Activated T-helper 2 cell treated with anti-CD3 and anti-CD28 coated beads, Interferon-gamma antibody, Interleukin-2, Interleukin-4, amounts not matched to agents 10 μg/mL and 5 μg/mL and 100 μg/mL, durations not matched to agents 14 hours and 24 hours and 36 hours (primary cell): Measurements from ENCODE around the gene PATL2. TPM values are rescaled to one million over a fixed set of nuclear protein-coding genes. Genes with fewer than 3 reads are reported as not detected.
"Not testable (repeated sequence)": the region's sequence is repeated elsewhere in the genome, so short reads cannot be mapped to it uniquely, and the experiment has no call there.

ENCODE experiments used
- DNase-seq: peaks from one replicate; pipeline ENCODE4 v3.0.0; 2021; ENCODE audit warnings: low spot score
- H3K27ac Mint-ChIP-seq: one replicate; pipeline ENCODE4 v1.8.0; 2021; ENCODE audit warnings: mixed read lengths
- H3K27me3 Mint-ChIP-seq: one replicate; pipeline ENCODE4 v1.8.0; 2021; ENCODE audit warnings: low read depth, mixed read lengths
- H3K36me3 Mint-ChIP-seq: one replicate; pipeline ENCODE4 v1.8.0; 2021; ENCODE audit warnings: low read depth, mixed read lengths
- H3K4me1 Mint-ChIP-seq: one replicate; pipeline ENCODE4 v1.8.0; 2021; ENCODE audit warnings: low read depth, mixed read lengths
- H3K4me3 Mint-ChIP-seq: one replicate; pipeline ENCODE4 v1.8.0; 2021; ENCODE audit warnings: low read depth, mild to moderate bottlenecking, moderate library complexity, mixed read lengths
- H3K9me3 Mint-ChIP-seq: one replicate; pipeline ENCODE4 v1.8.0; 2021; ENCODE audit warnings: mixed read lengths
- intact Hi-C: fragments of 100-400 bp; cut with micrococcal nuclease; formaldehyde crosslinking; loops from one replicate; pipeline ENCODE4 v1.15.1; 2023
- total RNA-seq: library from RNA; stranded (reverse); gene quantifications from 2 replicates; pipeline ENCODE4 v1.2.3, GENCODE V29; 2022

The PATL2 gene
- 15.3 and 16.9 TPM in 2 replicates for total RNA-seq

DNA sequence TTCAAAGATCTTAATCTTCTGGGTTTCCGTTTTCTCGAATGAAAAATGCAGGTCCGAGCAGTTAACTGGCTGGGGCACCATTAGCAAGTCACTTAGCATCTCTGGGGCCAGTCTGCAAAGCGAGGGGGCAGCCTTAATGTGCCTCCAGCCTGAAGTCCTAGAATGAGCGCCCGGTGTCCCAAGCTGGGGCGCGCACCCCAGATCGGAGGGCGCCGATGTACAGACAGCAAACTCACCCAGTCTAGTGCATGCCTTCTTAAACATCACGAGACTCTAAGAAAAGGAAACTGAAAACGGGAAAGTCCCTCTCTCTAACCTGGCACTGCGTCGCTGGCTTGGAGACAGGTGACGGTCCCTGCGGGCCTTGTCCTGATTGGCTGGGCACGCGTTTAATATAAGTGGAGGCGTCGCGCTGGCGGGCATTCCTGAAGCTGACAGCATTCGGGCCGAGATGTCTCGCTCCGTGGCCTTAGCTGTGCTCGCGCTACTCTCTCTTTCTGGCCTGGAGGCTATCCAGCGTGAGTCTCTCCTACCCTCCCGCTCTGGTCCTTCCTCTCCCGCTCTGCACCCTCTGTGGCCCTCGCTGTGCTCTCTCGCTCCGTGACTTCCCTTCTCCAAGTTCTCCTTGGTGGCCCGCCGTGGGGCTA, at the start of gene PATL2, which contains the start of gene B2M:
PATL2 (minus strand) TSS at position 228 of the 647 bp plus-strand sequence. CDS start 34,833 bp downstream, outside the sequence.
B2M (plus strand) TSS at position 422 of the 647 bp plus-strand sequence; CDS start at position 452, 30 bp downstream.
- Mint-ChIP-seq H3K4me3 (peak within 1 kb of the TSS; percentile 98), H3K4me1 (peaks cover 43% of the 10 kb centered on the region), H3K27ac (peak within 1 kb of the TSS; percentile 99), H3K27me3 (no peaks in the 10 kb centered on the region), H3K9me3 (no peaks in the 10 kb centered on the region), H3K36me3 (peaks cover 78% of the 10 kb centered on the region)
- intact Hi-C loops = loop anchor here (1.0 to 5.0 kb wide), 5 partner anchors 8 to 174 kb away; partner anchors contain the start of genes EIF3J and SPG11
- peak; percentile 95 for DNase-seq

DNA sequence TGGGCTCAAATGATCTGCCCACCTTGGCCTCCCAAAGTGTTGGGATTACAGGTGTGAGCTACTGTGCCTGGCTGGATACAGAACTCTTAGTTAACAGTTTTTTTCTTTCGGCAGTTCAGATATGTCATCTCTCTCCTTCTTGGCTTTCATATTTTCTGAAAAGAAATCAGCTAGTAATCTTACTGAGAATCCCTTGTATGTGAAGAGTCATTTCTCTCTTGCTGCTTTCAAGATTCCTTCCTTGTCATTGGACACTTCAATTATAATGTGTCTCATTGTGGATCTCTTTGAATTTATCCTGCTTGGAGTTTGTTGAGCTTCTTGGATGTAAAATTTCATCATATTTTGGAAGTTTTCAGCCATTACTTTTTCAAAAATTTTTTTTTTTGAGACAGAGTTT, 42.2 kb upstream of the PATL2 start:
- H3K4me1 Mint-ChIP-seq = peaks cover 15% of the 10 kb centered on the region
- H3K4me3 Mint-ChIP-seq = no peak overlapping the region
- no peak for DNase-seq
- no peak overlapping the region for H3K27ac Mint-ChIP-seq
- peaks cover 77% of the 10 kb centered on the region for H3K36me3 Mint-ChIP-seq
- no peaks in the 10 kb centered on the region for H3K27me3 Mint-ChIP-seq
- intact Hi-C loops = no loop called here
- H3K9me3 Mint-ChIP-seq = peaks cover 54% of the 10 kb centered on the region

DNA sequence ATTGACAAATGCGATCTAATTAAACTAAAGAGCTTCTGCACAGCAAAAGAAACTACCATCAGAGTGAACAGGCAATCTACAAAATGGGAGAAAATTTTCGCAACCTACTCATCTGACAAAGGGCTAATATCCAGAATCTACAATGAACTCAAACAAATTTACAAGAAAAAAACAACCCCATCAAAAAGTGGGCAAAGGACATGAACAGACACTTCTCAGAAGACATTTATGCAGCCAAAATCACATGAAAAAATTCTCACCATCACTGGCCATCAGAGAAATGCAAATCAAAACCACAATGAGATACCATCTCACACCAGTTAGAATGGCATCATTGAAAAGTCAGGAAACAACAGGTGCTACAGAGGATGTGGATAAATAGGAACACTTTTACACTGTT, 32.3 kb upstream of the PATL2 start:
- Mint-ChIP-seq H3K9me3 (peaks cover 28% of the 10 kb centered on the region), H3K36me3 (peaks cover 42% of the 10 kb centered on the region)
- H3K27ac Mint-ChIP-seq, H3K4me3 Mint-ChIP-seq, DNase-seq, H3K4me1 Mint-ChIP-seq, H3K27me3 Mint-ChIP-seq, intact Hi-C loops: not testable (repeated sequence)

DNA sequence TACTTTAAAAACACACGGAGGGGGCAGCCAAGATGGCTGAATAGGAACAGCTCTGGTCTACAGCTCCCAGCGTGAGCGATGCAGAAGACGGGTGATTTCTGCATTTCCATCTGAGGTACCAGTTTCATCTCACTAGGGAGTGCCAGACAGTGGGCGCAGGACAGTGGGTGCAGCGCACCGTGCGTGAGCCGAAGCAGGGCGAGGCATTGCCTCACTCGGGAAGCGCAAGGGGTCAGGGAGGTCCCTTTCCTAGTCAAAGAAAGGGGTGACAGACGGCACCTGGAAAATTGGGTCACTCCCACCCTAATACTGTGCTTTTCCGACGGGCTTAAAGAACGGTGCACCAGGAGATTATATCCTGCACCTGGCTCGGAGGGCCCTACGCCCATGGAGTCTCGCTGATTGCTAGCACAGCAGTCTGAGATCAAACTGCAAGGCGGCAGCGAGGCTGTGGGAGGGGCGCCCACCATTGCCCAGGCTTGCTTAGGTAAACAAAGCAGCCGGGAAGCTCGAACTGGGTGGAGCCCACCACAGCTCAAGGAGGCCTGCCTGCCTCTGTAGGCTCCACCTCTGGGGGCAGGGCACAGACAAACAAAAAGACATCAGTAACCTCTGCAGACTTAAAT, 28.2 kb upstream of the PATL2 start:
- intact Hi-C loops, H3K4me3 Mint-ChIP-seq, H3K27ac Mint-ChIP-seq, DNase-seq, H3K27me3 Mint-ChIP-seq: not testable (repeated sequence)
- peaks cover 27% of the 10 kb centered on the region for H3K36me3 Mint-ChIP-seq
- peaks cover 12% of the 10 kb centered on the region for H3K9me3 Mint-ChIP-seq
- peaks cover 37% of the 10 kb centered on the region for H3K4me1 Mint-ChIP-seq

DNA sequence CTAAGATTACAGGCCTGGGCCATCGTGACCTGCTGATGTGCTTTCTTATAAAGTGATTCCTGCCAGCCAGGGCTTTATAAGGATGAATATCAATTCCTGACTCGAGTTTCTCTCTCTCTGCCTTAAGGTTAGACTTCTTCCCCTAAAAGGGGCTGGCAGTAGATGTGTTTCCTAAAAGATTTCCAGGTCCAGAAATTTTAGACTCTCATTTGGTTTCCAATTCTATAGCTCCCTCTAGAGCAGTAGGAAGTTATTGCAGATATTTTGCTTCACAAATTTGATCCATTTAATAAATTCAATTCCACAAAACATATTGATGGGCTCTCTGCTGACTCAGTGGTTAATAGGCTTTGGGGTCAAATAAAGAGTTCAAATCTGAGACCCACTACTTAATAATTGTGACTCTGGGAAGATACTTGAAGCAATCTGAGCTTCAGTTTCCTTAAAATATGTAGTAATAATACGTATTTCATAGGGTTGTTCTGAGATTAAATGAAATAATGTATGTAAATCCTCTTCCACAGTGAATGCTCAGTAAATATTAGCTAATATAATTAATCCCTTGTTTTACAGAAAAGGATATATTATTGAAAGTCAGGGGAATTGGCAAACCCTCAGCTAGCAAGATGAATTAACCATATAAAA, 27.3 kb upstream of the PATL2 start:
- Mint-ChIP-seq H3K36me3 (peaks cover 30% of the 10 kb centered on the region), H3K27me3 (no peaks in the 10 kb centered on the region), H3K4me1 (peaks cover 42% of the 10 kb centered on the region), H3K9me3 (peaks cover 10% of the 10 kb centered on the region), H3K27ac (no peak overlapping the region), H3K4me3 (peak overlapping the region; percentile 76)
- no peak for DNase-seq
- intact Hi-C loops = no loop called here

DNA sequence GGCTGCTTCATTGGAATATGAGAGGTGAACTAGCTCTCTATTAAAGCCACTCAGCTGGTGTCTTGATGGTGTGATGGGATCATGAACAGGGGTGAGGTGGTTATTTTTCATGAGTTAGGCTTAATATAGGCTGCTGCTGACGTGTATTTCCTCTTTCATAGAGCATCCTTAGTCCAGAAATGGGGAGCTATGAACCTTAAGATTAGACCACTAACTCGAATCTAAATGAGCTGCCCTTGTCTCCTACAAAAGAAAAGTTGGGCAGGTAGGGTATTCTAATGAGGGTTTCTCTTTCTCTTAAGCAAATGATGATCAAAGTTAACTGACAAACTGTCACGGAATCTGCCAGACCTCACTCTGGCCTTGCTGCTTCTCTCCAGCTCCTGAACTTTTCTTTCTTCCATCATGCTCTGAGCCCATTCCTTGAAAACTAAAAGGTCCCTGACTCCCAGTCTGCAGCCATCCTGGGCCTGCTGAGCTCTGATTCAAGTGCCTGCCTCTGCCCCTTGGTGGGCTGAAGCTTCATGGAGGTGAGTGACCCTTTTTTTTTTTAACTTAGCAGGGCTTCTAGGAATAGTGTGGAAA, 25.1 kb upstream of the PATL2 start, which contains the start of gene TRIM69:
TRIM69 (plus strand) TSS at position 348 of the 585 bp plus-strand sequence; CDS start at position 525, 177 bp downstream.
- Mint-ChIP-seq H3K4me3 (peak within 1 kb of the TSS; percentile 80), H3K9me3 (no peaks in the 10 kb centered on the region), H3K27me3 (no peaks in the 10 kb centered on the region), H3K36me3 (peaks cover 45% of the 10 kb centered on the region), H3K4me1 (peaks cover 56% of the 10 kb centered on the region), H3K27ac (peak within 1 kb of the TSS; percentile 96)
- intact Hi-C loops = loop anchor here (1.0 to 2.0 kb wide), 3 partner anchors 8 to 73 kb away; partner anchors contain the start of gene SPG11
- DNase-seq = no peak

DNA sequence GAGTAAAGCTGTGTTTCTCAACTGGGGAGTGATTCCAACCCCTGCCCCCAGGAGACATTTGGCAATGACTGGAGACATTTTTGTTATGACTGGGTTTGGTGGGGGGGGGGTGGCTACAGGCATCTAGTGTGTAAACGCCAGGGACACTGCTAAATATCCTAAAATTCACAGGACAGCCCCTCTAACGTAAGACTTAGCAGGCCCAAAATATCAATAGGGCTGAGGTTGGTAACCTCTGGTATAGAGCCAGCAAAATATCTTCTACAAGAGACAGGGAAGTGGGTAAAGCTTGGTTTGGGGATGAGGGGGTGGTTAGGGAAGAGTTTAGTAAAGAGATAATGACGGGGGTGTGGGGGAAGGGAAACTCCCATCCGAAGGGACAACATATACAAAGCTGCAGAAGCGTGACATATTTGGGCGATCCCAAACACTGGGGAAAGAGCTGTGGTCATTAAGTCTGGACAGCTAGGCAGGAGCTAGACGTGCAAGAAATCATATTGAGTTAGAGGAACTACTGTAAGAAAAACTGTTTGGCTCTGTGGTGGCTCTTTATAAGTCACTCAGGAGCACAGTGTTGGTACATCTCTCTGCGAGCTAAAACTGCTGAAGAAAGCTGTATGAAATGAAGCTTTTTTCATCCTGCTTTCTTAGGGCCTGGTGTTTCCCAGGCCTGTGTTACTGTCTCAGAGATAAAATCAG, 24.5 kb upstream of the PATL2 start:
- Mint-ChIP-seq H3K4me1 (peaks cover 58% of the 10 kb centered on the region), H3K27ac (peak overlapping the region; percentile 96), H3K9me3 (no peaks in the 10 kb centered on the region), H3K36me3 (peaks cover 46% of the 10 kb centered on the region), H3K4me3 (peak overlapping the region; percentile 80), H3K27me3 (no peaks in the 10 kb centered on the region)
- DNase-seq = no peak
- intact Hi-C loops = loop anchor here (1.0 to 2.0 kb wide), 5 partner anchors 7 to 143 kb away; partner anchors contain the start of gene SPG11

DNA sequence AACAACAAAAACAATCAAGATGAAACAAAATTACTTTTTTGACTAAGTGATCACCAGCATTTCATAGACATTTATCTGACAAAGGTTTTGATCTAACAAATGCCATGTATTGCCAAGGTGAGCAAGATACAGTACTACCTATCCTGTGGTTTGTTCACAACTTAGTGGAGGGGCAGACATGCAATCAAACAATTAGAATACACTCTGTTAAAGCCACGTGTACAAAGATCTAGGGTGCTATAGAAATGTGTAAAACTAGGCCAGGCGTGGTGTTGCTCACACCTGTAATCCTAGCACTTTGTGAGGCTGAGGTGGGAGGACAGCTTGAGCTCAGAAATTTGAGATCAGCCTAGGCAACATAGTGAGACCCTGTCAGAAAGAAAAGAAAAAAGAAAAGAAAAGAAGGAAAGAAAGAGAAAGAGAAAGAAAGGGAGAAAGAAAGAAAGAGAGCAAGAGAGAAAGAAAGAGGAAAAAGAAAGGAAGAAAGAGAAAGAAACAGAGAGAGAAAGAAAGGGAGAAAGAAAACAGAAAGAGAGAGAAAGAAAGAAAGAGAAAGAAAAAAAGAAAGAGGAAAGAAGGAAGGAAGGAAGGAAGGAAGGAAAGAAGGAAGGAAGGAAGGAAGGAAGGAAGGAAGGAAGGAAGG, 23.8 kb upstream of the PATL2 start:
- no peaks in the 10 kb centered on the region for H3K9me3 Mint-ChIP-seq
- H3K4me3 Mint-ChIP-seq = peak overlapping the region; percentile 80
- no peak for DNase-seq
- intact Hi-C loops = loop anchor here (2.0 kb wide), 2 partner anchors 16 to 142 kb away; no protein-coding TSS in a partner anchor
- H3K27me3 Mint-ChIP-seq = no peaks in the 10 kb centered on the region
- H3K27ac Mint-ChIP-seq = peak overlapping the region; percentile 96
- H3K36me3 Mint-ChIP-seq = peaks cover 45% of the 10 kb centered on the region
- H3K4me1 Mint-ChIP-seq = peaks cover 60% of the 10 kb centered on the region

DNA sequence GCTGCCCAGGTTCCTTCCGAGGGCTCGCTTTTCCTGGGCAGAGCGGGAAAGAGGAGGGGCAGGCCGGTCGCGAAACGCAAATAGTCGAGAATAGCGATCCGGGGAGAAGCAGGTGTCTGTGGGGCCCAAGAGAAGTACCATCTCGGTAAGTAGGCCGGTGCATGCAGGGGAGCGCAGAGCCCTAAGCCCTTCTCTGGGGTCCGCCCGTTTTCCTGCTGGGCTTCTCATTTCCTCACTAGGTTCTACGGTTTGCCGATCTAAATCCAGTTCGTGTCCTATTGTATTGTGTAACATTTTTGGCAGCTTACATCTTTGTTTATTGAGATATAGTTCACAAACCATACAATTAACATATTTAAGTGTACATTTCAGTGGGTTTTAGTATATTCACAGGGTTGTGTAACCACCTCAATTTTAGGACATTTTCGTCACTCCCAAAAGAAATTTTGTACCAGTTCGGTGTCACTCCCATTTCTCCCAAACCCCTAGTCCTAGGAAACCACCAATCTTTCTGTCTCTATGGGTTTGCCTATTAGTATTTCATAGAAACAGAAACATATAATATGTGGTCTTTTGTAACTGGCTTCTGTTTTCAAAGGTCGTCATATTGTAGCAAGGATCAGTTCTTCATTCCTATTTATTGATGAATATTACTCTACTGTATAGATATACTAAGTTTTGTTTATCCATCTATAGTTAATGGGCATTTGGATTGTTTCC, 18.4 kb upstream of the PATL2 start:
- intact Hi-C loops = loop anchor here (2.0 to 10.0 kb wide), 5 partner anchors 53 to 905 kb away; partner anchors contain the start of genes EIF3J, GOLM2, MFAP1 and WDR76
- H3K9me3 Mint-ChIP-seq = no peaks in the 10 kb centered on the region
- H3K4me1 Mint-ChIP-seq = peaks cover 58% of the 10 kb centered on the region
- H3K27me3 Mint-ChIP-seq = no peaks in the 10 kb centered on the region
- H3K27ac Mint-ChIP-seq = peak overlapping the region; percentile 97
- DNase-seq = no peak
- peak overlapping the region; percentile 98 for H3K4me3 Mint-ChIP-seq
- peaks cover 38% of the 10 kb centered on the region for H3K36me3 Mint-ChIP-seq

DNA sequence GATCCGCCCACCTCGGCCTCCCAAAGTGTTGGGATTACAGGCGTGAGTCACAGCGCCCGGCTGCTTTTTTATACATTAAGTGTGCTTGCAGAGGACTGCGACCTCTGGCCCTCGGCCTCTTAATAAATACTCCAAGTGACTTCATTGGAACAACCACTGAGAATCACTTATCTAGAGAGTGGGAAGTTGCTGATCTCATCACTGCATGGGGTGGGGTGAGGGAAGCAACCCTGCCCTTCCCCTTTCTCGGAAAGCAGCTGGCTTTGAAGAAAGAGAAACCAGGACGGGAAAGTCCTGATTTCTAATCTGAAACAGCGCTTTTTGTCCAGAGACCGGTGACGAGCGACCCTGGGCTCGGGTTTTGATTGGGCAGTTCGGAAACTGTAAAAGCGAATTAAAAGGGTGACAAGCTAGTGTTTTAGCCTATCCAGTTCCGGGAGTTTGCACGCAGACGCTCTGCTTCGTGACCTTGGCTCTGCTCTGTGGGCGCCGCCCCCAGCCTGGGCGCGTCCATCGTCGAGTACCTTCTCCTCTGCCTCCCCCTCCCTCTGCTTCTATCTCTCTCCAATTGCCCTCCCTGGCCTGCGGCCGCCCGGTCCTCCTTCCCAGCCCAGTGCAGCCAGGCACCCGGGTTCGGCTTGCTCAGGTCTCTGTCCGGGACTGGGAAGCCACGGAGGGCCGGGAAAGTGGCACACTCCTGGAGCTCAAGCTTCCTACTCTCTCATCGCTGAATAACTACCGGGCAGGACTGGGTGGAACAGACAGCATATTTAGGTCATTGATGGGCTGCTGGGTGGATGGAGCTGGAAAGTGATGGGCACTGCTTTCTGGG, 17.7 kb upstream of the PATL2 start:
- Mint-ChIP-seq H3K27me3 (no peaks in the 10 kb centered on the region), H3K4me1 (peaks cover 60% of the 10 kb centered on the region), H3K27ac (peak overlapping the region; percentile 97), H3K9me3 (no peaks in the 10 kb centered on the region), H3K4me3 (peak overlapping the region; percentile 98), H3K36me3 (peaks cover 37% of the 10 kb centered on the region)
- peak; percentile 97 for DNase-seq
- intact Hi-C loops = loop anchor here (1.0 to 10.0 kb wide), 8 partner anchors 8 to 904 kb away; partner anchors contain the start of genes B2M, EIF3J, GOLM2 and MFAP1
